EH (cell line): ENCODE measurements around the gene GGA2.
"Not testable (repeated sequence)": the region's sequence is repeated elsewhere in the genome, so short reads cannot be mapped to it uniquely, and the experiment has no call there.

Experiments used
- DNase-seq: peaks from one replicate; pipeline ENCODE4 v3.0.0-alpha.2; 2015; ENCODE audit warnings: low read depth

GGA2 gene

DNA sequence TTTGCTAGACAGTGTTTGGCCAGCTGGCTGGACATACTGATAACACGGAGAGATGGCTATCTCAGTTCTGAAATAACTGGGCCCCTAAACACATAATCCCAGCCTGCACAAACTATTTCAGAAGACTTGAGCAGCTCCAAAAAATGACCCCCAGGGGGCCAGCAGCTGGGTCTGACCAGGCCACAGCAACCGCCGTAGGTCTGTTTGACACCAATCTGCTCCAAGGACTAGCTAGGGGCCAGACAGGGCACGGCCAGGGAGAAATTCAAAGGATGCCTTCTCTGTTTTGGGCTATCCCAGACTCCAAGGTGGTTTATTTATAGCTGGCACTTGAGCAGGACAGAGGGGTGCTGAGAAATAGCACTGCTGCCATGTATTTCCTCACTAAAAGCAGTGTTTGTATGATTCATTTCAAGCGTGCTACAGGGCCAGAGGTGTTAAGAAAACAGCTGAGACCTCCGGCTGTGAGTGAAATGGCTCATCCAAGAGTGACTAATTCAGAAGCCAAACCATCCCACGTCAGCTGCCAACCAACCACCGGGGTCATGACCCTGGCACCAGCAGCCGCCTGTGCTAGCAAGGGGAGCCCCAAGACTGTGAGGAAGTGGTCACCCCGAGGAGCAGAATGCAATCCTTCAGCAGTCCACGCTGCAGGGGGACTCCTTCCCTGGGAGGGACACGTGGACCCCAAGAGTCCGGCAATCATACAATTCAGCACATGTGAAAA, 5.7 kb downstream of the GGA2 start:
- DNase-seq = peak; percentile 97

DNA sequence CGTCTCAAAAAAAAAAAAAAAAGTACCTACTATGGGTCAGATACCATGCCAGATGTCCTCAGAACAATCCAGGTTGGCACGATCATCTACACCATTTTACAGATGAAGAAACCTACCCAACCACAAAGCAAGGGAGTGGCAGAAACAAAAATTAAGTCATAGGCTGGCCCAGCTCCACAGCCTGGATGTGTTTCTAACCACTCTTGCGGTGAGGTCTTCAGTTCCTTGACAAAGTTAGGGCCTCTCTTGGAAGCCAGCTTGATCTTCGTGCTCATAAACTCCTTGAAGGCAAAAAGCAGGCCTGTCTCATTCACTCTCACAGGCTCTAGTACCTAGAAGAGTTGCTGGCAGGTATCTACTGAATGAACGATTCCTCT, 6.2 kb downstream of the GGA2 start:
- DNase-seq = peak; percentile 49

DNA sequence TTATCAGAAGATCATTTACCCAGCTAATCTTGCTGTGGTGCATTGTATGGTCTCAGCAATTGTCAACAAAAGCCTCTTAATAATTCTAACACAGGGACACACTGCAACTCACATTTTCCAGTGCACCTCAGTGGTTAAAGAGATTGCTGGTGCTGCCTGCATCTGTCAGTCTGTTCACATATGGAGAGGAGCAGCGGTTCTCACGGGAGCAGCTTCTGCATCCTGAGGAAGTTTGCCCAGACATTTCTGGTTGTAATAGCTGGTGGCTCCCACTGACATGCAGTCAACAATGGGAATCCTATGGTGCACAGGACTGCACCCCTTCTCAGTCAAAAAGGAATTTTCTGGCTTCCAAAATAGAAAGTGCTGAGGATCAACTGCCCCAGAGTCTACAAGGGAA, 7.8 kb downstream of the GGA2 start:
- DNase-seq = no peak

DNA sequence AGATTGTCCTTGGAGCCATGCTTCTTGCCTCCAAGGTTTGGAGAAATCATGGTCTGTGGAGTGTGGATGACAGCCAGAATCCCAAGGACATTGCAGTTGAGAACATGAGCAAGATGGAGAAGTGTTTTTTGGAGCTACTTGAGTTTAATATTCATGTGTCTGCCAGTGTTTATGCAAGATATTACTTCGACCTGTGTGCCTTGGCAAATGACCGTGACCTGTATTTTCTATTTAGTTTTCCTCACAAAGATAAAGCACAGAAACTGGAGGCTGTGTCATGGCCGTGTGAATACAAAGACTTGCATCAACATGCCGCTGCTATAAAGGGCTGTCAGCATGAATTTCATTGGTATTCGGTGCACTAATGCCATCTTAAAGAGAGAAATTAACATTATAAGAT, 9.0 kb downstream of the GGA2 start:
- no peak for DNase-seq

DNA sequence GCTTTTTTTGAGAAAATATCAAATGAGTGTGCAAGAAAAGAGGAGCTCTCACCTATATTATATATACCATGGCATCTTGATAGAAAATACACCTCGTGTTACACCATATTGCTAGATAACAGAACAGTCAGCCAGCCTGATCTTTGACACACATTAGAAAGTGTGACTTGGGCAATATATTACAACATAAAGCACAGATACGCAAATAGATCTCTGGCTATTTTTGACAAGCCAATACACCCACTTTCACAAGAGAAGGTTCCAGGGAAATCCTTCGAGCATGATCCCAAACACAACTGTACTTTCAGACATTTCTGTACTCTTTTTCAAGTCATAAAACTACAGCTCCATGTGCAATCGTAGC, 9.4 kb downstream of the GGA2 start:
- DNase-seq = no peak

DNA sequence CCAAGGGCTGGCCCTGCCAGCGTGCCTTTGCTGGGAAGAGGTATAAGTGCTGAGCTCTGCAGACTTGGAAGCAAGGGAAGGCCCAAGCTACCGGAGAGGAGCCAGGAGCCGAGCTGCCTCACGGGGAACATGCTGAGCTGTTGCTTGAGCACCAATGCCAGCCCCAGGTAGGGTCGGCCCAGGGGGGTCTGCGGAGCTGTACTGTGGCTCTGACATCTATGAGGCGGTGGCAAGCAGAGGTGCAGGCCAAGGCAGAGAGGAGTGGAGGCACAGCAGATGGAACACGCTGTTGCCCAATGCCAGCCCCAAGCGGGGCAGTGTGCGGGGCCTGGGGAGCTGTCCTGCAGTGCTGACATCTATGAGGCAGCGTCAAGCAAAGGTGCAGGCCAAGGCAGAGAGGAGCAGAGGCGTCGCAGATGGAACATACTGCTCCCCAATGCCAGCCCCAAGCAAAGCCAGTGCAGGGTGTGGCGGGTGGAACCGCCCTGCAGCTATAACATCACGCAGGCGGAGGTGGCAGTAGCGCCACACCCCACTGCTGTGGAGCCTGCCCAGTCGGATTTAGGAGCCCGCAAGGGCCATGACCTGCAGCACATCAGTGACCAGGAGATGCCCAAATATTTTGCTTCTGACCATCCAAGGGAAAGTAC, 10.0 kb downstream of the GGA2 start:
- DNase-seq = no peak

DNA sequence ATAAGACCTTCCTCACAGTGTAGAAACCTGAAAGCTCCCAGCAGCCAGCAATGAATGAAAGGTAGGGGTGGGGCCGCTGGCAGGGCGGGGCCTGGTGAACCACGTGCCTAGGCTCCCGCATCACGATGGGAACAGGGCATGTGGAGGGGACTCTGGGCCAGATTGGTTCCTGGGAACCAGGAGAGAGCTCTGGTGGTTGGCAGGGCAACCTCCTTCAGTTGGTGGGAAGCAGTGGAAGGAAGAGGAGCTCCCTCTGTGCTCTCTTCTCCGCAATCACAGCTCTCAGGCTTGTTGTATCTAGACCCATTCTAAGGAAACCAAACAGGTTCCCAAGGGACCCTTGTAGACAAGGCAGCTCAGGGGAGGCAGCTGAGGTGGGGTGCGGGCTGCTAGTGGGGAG, 10.5 kb downstream of the GGA2 start:
- no peak for DNase-seq

DNA sequence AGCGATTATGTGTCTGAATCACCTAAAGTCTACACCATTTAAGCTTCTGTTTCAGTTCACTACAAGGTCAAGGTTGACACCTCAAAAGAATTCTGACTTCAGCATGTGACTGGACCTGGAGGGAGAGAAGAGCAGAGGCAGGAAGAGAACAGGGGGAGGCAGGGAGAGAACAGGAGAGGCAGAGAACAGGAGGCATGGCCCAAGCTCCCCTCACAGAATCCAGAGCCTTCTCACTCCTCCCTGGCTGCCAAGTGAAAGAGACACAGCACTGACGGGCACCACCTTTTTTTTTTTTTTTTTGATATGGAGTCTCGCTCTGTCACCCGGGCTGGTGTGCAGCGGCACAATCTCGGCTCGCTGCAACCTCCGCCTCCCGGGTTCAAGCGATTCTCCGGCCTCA, 11.4 kb downstream of the GGA2 start:
- no peak for DNase-seq

DNA sequence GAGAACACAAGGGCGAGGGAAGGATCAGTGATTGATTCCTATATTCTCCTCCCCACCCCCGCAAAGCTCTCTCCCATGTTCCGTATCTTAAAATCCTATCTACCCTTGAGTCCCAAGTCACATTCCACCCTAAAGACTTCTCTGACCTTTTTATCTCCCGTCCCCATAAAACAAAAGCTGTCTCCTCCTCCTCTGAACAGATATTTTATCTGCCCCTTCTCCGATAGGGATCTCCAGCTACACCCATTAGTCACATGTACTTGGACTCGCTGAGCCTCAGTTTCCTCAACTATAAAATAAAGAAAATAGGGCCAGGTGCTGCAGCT, 12.8 kb downstream of the GGA2 start:
- no peak for DNase-seq

DNA sequence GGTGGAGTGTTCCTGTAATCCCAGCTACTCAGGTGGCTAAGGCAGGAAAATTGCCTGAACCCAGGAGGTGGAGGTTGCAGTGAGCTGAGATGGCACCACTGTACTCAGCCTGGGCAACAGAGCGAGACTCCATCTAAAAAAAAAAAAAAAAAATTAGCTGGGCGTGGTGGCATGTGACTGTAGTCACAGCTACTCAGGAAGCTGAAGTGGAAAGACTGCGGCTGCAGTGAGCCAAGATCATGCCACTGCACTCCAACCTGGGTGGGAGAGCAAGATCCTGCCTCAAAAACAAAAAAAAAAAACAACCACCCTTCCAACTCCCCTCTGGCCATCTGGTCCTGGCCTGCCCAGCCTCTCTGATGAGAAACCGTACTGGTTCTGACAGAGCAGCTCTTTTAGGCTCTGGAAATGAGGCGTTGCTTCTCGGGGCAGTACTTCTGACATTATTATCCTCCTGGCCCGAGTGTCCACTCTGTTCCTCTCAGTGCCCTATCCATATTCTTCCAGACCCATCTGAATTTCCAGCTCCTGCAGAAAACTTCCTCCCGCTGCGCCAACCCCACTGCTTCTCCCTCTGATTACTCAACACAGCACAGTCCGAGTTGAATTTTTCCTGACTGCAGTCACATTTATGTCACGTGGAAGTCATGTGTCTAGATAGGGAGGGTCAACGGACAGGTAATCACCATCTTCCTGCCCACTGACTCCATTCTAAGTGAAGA, 13.3 kb downstream of the GGA2 start:
- DNase-seq = peak; percentile 57

DNA sequence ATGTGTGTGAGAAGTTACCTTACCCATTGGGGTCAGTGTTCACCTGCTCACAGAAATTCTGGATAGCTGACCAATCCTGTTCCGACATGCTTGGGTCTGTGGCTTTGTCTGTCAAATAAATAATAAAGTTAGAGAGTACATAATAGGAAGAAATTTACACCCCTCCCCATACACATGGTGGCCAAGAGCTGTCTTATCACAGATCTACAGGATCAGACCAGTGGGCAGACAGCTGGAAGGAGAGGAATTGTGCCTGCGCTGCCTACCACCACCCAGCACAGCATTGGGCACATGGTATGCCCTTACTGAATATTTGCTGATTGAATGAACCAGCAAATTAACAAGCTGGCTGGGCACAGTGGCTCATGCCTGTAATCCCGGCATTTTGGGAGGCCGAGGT, 14.6 kb downstream of the GGA2 start:
- DNase-seq = no peak

DNA sequence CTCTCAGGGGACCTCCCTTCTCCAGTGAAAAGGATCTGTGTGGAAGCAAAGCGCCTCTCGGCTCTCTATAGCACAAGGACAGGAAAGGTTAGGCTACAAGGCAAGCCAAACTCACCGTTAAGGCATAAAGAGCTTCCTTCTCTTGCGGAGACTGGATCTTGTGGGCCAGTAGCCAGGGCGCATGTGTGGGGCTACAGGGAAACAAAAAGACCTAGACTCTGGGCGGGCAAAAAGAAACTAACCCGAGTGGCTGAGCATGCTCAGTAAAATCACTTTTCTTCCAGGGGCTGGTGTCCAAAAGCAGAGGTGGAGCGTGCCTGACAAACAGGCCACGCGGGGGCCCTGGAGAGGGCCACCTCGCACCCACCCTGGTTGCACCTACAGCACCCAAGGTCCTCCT, 16.1 kb downstream of the GGA2 start:
- no peak for DNase-seq

DNA sequence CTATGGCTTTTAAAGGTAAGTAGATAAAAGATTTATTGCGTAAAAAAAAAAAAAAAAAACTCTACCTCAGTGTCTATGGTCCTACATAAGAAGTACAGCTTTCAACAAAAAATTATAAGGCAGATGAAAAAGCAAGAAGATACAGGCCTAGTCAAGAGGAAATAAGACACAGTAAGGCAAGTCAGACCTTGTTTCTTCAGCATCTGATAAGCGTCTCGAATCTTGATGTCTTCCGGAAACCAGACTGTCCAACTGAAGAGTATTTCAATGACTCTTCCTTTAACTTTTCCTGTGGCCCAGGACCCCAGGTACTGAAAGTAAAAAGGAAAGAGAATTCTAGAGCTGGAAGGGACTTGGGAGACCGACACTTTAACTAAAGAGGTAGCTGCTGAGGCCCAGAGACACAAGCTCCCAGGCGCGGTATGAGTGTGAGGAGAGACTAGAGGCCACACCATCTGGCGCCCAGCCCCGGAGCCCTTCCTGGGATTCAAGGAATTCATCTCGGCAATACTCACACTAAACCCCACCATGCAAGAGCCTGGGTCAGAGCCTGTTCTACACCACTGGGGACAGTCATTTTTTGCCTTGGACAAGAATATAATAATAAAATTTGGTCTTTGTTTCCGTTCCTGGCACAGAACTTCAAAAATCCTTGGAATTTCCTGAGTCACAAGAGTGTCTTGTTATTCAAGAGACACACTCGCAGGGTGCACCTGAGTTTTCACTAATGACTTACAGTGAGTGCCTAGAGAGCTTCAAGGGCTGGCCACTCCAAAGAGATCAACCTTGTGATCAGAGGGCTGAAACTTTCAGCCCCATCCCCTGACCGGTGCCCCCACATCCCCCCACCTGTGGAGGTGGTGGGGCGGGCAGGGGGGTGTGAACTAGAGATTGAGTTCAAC, 18.6 kb downstream of the GGA2 start:
- peak; percentile 56 for DNase-seq

DNA sequence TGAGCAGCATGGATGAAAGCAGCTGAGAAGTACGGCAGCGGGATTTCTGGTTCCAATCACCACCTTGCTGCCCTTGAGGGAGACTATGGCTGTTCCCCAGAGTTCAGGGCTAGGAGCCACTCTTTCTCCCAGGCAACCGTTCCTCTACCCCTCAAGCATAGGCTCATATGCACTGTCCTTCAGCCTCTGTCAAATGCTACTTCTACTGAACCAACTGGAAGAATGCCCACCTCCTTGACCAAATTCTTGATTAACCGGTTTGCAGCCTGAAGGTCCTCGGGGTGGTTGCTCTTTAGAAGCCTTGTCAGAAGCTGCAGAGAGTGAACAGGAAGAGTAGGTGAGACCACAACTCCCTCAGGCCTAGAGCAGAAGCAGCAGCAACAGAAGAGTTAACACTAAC, 23.8 kb downstream of the GGA2 start:
- DNase-seq = no peak

DNA sequence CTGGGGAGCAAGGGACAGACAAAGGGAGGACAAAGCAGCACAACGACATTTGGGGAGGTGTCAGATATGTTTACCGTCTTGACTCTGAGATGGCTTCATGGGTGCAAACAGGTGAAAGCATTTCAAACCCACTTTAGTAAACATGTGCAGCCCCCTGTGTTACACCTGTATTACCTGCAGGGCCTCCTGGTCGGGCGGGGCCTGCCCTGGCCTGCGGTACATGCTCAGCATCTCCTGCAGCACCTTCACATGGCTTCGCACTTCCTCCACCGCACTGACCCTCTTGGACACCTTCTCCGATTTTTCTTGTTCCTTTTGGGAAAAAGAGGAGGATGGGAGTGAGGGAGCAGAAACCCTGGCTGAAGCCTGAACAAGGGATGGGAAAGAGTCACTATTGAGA, 24.5 kb downstream of the GGA2 start:
- DNase-seq = no peak

DNA sequence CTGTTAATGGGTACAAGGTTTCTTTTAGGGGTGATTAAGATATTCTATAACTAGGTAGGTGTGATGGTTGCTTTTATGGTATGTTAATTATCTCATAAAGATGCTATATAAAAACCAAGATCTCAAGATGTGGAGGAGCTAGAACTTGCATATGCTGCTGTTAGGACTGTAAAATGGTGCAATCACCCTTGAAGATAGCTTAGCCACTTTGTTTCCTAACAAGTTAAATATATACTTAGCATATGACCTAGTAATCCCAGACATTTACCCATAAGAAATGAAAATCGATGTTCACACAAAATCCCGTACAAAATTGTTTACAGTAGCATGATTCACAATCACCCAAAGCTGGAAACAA, 25.1 kb downstream of the GGA2 start:
- DNase-seq = no peak

DNA sequence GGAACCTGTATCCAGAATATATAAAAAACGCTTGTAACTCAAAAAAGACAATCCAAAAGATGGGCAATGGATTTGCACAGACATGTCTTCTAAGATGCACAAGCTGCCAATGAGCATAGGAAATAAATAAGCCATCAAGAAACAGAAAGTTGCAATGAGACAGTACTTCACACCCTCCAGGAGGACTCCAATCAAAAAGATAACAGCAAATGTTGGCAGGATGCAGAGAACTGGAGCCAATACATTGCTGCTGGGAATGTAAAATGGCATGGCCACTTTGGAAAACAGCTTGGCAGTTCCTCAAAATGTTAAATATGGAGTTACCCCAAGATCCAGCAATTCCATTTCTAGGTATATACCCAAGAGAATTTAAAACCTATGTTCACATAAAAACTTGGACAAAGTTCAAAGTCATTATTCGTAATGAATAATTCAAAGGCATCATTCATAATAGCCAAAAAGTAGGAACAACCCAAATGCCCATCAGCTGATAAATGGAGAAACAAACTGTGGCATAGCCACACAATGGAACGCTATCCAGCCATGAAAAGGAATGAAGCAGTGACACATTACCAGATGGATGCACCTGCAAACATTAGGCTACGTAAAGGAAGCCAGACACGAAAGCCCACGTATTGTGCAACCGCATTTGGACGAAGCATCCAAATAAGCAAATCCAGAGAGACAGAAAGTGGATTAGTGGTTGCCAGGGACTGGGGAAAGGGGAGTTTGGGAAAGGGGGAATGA, 25.6 kb downstream of the GGA2 start:
- DNase-seq = no peak

DNA sequence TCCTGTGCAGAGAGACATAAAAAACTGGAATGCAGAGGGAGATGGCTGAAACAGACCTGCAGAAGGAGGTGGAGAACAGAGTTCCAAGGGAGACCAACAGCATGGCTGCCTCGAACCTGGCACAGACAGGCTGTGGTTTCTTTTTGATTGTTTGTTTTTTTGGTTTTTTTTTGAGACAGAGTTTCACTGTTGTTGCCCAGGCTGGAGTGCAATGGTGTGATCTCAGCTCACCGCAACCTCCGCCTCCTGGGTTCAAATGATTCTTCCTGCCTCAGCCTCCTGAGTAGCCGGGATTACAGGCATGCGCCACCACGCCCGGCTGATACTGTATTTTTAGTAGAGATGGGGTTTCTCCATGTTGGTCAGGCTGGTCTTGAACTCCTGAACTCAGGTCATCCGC, 26.8 kb downstream of the GGA2 start:
- not testable (repeated sequence) for DNase-seq

DNA sequence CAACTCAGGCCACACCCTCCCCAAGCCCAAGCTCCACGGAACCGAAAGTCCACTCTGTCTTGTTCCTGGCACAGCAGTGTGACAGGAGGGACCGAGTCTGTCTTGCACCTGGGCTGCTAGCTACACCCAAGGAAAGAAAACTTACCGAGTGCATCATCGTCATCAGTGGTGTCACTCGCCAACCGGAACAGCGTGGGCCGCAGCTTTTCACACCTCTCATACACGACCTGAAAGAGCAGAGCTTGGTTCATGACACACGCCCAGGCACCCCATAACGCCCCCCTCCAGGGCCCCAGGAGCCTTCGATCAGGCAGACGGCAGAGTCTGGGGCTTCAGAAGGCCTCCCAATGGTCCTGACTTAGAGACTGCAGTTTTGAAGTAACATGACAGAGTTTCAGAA, 27.5 kb downstream of the GGA2 start:
- no peak for DNase-seq

DNA sequence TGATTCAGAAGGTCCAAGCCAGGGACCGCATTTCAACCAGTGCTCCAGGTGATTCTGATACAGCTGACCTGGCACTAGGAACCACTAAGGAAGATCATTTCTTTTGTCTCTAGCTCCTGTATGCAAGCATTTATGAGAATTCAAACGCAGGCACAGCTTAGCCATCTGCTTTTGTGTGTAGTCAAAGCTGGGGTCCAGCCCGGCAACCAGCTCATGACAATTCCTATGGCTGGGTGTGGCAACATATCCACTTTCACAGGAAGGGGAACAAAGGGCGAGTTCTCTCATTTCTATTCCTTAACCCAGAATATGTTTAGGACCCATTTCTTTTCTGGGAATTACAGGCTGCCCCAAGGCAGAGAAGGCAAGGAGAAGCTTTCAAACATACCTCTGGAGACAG, 30.0 kb downstream of the GGA2 start:
- DNase-seq = no peak

DNA sequence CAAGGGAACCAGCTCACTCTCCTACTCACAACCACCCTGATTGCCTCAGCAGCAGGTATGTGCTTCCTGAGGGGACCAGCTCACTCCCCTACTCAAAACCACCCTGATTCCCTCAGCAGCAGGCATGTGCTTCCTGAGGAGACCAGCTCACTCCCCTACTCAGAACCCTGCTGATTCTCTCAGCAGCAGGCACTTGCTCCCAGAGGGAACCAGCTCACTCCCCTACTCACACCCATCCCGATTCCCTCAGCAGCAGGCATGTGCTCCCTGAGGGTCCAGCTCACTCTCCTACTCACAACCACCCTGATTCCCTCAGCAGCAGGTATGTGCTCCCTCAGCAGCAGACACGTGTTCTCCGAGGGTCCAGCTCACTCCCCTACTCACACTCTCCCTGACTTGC, 31.2 kb downstream of the GGA2 start:
- DNase-seq = no peak

DNA sequence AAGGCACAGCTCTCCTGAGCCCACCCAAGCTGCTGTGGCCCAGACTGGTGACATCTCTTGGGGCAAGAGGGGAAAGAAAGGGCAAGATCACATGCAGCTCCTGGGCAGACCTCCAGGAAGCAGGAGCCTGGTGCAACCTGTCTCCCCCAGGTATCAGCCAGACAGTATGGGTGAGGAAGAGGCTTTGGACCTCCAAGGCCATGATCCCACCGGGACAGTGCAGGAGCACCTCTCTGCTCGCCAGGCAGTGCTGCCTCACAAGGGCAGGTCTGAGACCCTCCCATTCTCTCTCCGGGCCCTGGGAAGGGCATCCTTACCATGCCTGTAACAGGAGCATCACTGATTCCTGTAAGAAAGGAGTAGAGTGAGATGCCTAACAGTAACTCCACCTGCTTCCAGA, 31.7 kb downstream of the GGA2 start:
- no peak for DNase-seq
